WTC11 (cell line): ENCODE measurements around the gene RNU5B-1. TPM values are rescaled to one million over a fixed set of nuclear protein-coding genes. Genes with fewer than 3 reads are reported as not detected.

Experiments
- ATAC-seq: fragments of 200-7000 bp; cut with Tn5 transposase; 2 replicates; pipeline ENCODE4 v1.10.0; 2021; ENCODE audit warnings: mild to moderate bottlenecking, moderate library complexity
- CTCF ChIA-PET: fragments of 300-600 bp; sonication (Branson Sonifier 250); formaldehyde crosslinking; loops from one replicate; lab custom pipeline; 2021; ENCODE audit warnings: antibody characterized with exemption; lab: Charles Lee
- POLR2A ChIA-PET: fragments of 350-600 bp; sonication (Branson Sonifier 250); formaldehyde crosslinking; loops from one replicate; lab custom pipeline; 2021; ENCODE audit warnings: antibody characterized with exemption; lab: Charles Lee
- DNase-seq: peaks from one replicate; pipeline ENCODE4 v3.0.0; 2021; ENCODE audit warnings: low spot score
- H3K27ac Mint-ChIP-seq: 2 replicates; pipeline ENCODE4 v1.8.0; 2021; ENCODE audit warnings: mixed read lengths
- H3K27me3 Mint-ChIP-seq: 2 replicates; pipeline ENCODE4 v1.8.0; 2021; ENCODE audit warnings: low read depth, mild to moderate bottlenecking, moderate library complexity, mixed read lengths
- H3K36me3 Mint-ChIP-seq: 2 replicates; pipeline ENCODE4 v1.8.0; 2021; ENCODE audit warnings: mixed read lengths
- H3K4me1 Mint-ChIP-seq: 2 replicates; pipeline ENCODE4 v1.8.0; 2022; ENCODE audit warnings: mixed read lengths
- H3K4me3 Mint-ChIP-seq: 2 replicates; pipeline ENCODE4 v1.8.0; 2021; ENCODE audit warnings: mild to moderate bottlenecking, moderate library complexity, mixed read lengths
- H3K9me3 Mint-ChIP-seq: 2 replicates; pipeline ENCODE4 v1.8.0; 2021; ENCODE audit warnings: mixed read lengths
- ATF1 ChIP-seq: sonication (generic); formaldehyde crosslinking; IDR thresholded peaks from 2 replicates; pipeline ENCODE4 v1.8.1; 2023; ENCODE audit warnings: mild to moderate bottlenecking, moderate library complexity, missing genetic modification reagents
- CREM ChIP-seq: sonication (generic); formaldehyde crosslinking; IDR thresholded peaks from 2 replicates; pipeline ENCODE4 v1.8.1; 2022; ENCODE audit warnings: mild to moderate bottlenecking, missing genetic modification reagents, moderate library complexity
- FOXJ3 ChIP-seq: sonication (generic); formaldehyde crosslinking; IDR thresholded peaks from 2 replicates; pipeline ENCODE4 v1.9.0; 2021; ENCODE audit warnings: missing genetic modification reagents, mild to moderate bottlenecking, borderline replicate concordance
- NFE2L1 ChIP-seq: sonication (generic); formaldehyde crosslinking; IDR thresholded peaks from 2 replicates; pipeline ENCODE4 v1.8.1; 2023; ENCODE audit warnings: missing genetic modification reagents
- TEAD4 ChIP-seq: sonication (generic); formaldehyde crosslinking; IDR thresholded peaks from 2 replicates; pipeline ENCODE4 v1.8.0; 2022; ENCODE audit warnings: mild to moderate bottlenecking, missing genetic modification reagents
- ZNF121 ChIP-seq: sonication (generic); formaldehyde crosslinking; IDR thresholded peaks from 2 replicates; pipeline ENCODE4 v1.8.0; 2023; ENCODE audit warnings: missing genetic modification reagents
- ZNF219 ChIP-seq: sonication (generic); formaldehyde crosslinking; IDR thresholded peaks from 2 replicates; pipeline ENCODE4 v1.8.0; 2023; ENCODE audit warnings: missing genetic modification reagents, mild to moderate bottlenecking, borderline replicate concordance
- total RNA-seq: library from RNA; stranded (reverse); gene quantifications from 3 replicates; pipeline ENCODE4 v1.2.3, GENCODE V29; 2021
- TF ChIP-seq, protein P1 (sequence below): fragments of 250-450 bp; sonication (Bioruptor Pico); IDR thresholded peaks from 2 replicates; pipeline ENCODE4 v1.9.0; 2021; ENCODE audit warnings: mild to moderate bottlenecking
- TF ChIP-seq, protein P2 (sequence below): sonication (generic); formaldehyde crosslinking; IDR thresholded peaks from 2 replicates; pipeline ENCODE4 v1.8.0; 2022; ENCODE audit warnings: mild to moderate bottlenecking, missing genetic modification reagents
- TF ChIP-seq, protein P3 (sequence below): sonication (generic); formaldehyde crosslinking; IDR thresholded peaks from 2 replicates; pipeline ENCODE4 v1.8.1; 2023; ENCODE audit warnings: mild to moderate bottlenecking, missing genetic modification reagents, borderline replicate concordance
- TF ChIP-seq, protein P4 (sequence below): sonication (generic); formaldehyde crosslinking; IDR thresholded peaks from 2 replicates; pipeline ENCODE4 v1.8.1; 2023; ENCODE audit warnings: mild to moderate bottlenecking, missing genetic modification reagents, moderate library complexity
- TF ChIP-seq, protein P5 (sequence below): sonication (generic); formaldehyde crosslinking; IDR thresholded peaks from 2 replicates; pipeline ENCODE4 v1.8.1; 2022; ENCODE audit warnings: mild to moderate bottlenecking, missing genetic modification reagents, moderate library complexity, borderline replicate concordance
- TF ChIP-seq, protein P6 (sequence below): sonication (generic); formaldehyde crosslinking; IDR thresholded peaks from 2 replicates; pipeline ENCODE4 v1.8.0; 2022; ENCODE audit warnings: mild to moderate bottlenecking, missing genetic modification reagents
- TF ChIP-seq, protein P7 (sequence below): sonication (generic); formaldehyde crosslinking; IDR thresholded peaks from 2 replicates; pipeline ENCODE4 v1.8.1; 2022; ENCODE audit warnings: mild to moderate bottlenecking, moderate library complexity, missing genetic modification reagents
- TF ChIP-seq, protein P8 (sequence below): fragments of 250-450 bp; sonication (Bioruptor Pico); IDR thresholded peaks from 2 replicates; pipeline ENCODE4 v1.8.0; 2021; ENCODE audit warnings: mild to moderate bottlenecking

RNU5B-1 gene
- total RNA-seq, 1 experiment from 2014 or later, result not detected

DNA sequence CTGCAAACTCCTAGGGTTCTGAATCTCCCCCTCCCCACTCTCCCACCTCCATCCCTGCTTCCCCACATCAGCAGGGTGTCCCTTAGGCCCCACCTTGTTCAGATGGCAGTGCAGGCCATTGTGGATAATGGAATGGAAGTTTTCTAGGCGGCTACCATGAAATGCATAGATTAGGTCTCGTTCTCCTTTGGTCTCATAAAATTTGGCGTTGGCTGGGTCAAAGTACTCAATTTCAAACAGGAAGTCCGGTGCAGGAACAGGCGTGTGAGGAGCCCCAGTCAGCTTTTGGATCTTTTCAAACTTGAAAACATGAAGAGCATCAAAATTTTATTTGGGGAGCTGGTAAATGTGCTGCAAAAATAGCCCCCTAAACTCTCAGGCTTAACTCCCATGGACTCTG lies 38.0 kb upstream of the RNU5B-1 start:
- POLR2A ChIA-PET, result no interaction called here
- H3K4me1 Mint-ChIP-seq, result peaks cover 24% of the 10 kb centered on the region
- H3K4me3 Mint-ChIP-seq, result no peak overlapping the region
- no peak overlapping the region for H3K27ac Mint-ChIP-seq
- no peak for ATAC-seq
- peaks cover 3% of the 10 kb centered on the region for H3K9me3 Mint-ChIP-seq
- H3K27me3 Mint-ChIP-seq, result no peaks in the 10 kb centered on the region
- TF ChIP-seq, protein P1, sequence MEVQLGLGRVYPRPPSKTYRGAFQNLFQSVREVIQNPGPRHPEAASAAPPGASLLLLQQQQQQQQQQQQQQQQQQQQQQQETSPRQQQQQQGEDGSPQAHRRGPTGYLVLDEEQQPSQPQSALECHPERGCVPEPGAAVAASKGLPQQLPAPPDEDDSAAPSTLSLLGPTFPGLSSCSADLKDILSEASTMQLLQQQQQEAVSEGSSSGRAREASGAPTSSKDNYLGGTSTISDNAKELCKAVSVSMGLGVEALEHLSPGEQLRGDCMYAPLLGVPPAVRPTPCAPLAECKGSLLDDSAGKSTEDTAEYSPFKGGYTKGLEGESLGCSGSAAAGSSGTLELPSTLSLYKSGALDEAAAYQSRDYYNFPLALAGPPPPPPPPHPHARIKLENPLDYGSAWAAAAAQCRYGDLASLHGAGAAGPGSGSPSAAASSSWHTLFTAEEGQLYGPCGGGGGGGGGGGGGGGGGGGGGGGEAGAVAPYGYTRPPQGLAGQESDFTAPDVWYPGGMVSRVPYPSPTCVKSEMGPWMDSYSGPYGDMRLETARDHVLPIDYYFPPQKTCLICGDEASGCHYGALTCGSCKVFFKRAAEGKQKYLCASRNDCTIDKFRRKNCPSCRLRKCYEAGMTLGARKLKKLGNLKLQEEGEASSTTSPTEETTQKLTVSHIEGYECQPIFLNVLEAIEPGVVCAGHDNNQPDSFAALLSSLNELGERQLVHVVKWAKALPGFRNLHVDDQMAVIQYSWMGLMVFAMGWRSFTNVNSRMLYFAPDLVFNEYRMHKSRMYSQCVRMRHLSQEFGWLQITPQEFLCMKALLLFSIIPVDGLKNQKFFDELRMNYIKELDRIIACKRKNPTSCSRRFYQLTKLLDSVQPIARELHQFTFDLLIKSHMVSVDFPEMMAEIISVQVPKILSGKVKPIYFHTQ, result no peak
- TF ChIP-seq, protein P2, sequence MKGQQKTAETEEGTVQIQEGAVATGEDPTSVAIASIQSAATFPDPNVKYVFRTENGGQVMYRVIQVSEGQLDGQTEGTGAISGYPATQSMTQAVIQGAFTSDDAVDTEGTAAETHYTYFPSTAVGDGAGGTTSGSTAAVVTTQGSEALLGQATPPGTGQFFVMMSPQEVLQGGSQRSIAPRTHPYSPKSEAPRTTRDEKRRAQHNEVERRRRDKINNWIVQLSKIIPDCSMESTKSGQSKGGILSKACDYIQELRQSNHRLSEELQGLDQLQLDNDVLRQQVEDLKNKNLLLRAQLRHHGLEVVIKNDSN (CRISPR knock-in tag), result no peak
- TF ChIP-seq, protein P3, sequence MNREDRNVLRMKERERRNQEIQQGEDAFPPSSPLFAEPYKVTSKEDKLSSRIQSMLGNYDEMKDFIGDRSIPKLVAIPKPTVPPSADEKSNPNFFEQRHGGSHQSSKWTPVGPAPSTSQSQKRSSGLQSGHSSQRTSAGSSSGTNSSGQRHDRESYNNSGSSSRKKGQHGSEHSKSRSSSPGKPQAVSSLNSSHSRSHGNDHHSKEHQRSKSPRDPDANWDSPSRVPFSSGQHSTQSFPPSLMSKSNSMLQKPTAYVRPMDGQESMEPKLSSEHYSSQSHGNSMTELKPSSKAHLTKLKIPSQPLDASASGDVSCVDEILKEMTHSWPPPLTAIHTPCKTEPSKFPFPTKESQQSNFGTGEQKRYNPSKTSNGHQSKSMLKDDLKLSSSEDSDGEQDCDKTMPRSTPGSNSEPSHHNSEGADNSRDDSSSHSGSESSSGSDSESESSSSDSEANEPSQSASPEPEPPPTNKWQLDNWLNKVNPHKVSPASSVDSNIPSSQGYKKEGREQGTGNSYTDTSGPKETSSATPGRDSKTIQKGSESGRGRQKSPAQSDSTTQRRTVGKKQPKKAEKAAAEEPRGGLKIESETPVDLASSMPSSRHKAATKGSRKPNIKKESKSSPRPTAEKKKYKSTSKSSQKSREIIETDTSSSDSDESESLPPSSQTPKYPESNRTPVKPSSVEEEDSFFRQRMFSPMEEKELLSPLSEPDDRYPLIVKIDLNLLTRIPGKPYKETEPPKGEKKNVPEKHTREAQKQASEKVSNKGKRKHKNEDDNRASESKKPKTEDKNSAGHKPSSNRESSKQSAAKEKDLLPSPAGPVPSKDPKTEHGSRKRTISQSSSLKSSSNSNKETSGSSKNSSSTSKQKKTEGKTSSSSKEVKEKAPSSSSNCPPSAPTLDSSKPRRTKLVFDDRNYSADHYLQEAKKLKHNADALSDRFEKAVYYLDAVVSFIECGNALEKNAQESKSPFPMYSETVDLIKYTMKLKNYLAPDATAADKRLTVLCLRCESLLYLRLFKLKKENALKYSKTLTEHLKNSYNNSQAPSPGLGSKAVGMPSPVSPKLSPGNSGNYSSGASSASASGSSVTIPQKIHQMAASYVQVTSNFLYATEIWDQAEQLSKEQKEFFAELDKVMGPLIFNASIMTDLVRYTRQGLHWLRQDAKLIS (CRISPR knock-in tag), result no peak
- TF ChIP-seq NFE2L1 (CRISPR knock-in tag) (no peak), FOXJ3 (CRISPR knock-in tag) (no peak), TEAD4 (CRISPR knock-in tag) (no peak), ATF1 (CRISPR knock-in tag) (no peak), CREM (no peak)
- TF ChIP-seq, protein P4, sequence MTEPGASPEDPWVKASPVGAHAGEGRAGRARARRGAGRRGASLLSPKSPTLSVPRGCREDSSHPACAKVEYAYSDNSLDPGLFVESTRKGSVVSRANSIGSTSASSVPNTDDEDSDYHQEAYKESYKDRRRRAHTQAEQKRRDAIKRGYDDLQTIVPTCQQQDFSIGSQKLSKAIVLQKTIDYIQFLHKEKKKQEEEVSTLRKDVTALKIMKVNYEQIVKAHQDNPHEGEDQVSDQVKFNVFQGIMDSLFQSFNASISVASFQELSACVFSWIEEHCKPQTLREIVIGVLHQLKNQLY (CRISPR knock-in tag), result no peak
- TF ChIP-seq, protein P5, sequence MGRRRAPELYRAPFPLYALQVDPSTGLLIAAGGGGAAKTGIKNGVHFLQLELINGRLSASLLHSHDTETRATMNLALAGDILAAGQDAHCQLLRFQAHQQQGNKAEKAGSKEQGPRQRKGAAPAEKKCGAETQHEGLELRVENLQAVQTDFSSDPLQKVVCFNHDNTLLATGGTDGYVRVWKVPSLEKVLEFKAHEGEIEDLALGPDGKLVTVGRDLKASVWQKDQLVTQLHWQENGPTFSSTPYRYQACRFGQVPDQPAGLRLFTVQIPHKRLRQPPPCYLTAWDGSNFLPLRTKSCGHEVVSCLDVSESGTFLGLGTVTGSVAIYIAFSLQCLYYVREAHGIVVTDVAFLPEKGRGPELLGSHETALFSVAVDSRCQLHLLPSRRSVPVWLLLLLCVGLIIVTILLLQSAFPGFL (CRISPR knock-in tag), result no peak
- TF ChIP-seq, protein P6, sequence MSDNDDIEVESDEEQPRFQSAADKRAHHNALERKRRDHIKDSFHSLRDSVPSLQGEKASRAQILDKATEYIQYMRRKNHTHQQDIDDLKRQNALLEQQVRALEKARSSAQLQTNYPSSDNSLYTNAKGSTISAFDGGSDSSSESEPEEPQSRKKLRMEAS, result no peak
- TF ChIP-seq, protein P7, sequence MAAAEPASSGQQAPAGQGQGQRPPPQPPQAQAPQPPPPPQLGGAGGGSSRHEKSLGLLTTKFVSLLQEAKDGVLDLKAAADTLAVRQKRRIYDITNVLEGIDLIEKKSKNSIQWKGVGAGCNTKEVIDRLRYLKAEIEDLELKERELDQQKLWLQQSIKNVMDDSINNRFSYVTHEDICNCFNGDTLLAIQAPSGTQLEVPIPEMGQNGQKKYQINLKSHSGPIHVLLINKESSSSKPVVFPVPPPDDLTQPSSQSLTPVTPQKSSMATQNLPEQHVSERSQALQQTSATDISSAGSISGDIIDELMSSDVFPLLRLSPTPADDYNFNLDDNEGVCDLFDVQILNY (CRISPR knock-in tag), result no peak
- TF ChIP-seq, all 79 proteins: peak for 0
- no peak for DNase-seq
- H3K36me3 Mint-ChIP-seq, result peaks cover 5% of the 10 kb centered on the region
- CTCF ChIA-PET, result interaction anchor here (1.0 kb wide), 1 partner anchor 165 kb away, joined by 3 read pairs; no protein-coding TSS in a partner anchor

DNA sequence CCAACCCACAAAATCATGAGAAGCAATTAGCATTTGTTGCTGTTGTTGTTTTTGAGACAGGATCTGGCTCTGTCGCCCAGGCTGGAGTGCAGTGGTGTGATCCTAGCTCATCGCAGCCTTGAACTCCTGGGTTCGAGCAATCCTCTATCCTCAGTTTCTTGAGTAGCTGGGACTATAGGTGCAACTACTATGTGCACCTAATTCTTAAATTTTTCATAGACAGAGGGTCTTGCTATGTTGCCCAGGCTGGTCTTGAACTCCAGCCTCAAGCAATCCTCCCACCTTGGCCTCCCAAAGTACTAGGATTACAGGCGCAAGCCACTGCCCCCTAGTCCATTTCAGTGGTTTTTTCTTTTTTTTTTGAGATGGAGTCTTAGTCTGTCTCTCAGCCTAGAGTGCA lies 36.1 kb upstream of the RNU5B-1 start:
- no peak overlapping the region for H3K4me3 Mint-ChIP-seq
- TF ChIP-seq ZNF219 (CRISPR knock-in tag), result no peak
- TF ChIP-seq, protein P8, sequence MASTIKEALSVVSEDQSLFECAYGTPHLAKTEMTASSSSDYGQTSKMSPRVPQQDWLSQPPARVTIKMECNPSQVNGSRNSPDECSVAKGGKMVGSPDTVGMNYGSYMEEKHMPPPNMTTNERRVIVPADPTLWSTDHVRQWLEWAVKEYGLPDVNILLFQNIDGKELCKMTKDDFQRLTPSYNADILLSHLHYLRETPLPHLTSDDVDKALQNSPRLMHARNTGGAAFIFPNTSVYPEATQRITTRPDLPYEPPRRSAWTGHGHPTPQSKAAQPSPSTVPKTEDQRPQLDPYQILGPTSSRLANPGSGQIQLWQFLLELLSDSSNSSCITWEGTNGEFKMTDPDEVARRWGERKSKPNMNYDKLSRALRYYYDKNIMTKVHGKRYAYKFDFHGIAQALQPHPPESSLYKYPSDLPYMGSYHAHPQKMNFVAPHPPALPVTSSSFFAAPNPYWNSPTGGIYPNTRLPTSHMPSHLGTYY, result no peak
- peak; percentile 45; the same call in 1 of the 2 replicates for TF ChIP-seq ZNF121 (CRISPR knock-in tag)
- peaks cover 2% of the 10 kb centered on the region for H3K36me3 Mint-ChIP-seq
- CTCF ChIA-PET, result interaction anchor here (1.5 kb wide), 1 partner anchor 167 kb away, joined by 4 read pairs; no protein-coding TSS in a partner anchor
- DNase-seq (no peak), ATAC-seq (no peak)
- H3K4me1 Mint-ChIP-seq, result peaks cover 24% of the 10 kb centered on the region
- no peak overlapping the region for H3K27ac Mint-ChIP-seq
- POLR2A ChIA-PET, result no interaction called here
- H3K9me3 Mint-ChIP-seq, result peaks cover 3% of the 10 kb centered on the region
- no peaks in the 10 kb centered on the region for H3K27me3 Mint-ChIP-seq
